Mesothelial cell of epicardium (in vitro differentiated cells): ENCODE results near the gene ARHGEF3. TPM values are rescaled to one million over a fixed set of nuclear protein-coding genes. Genes with fewer than 3 reads are reported as not detected.

ENCODE experiments used
- DNase-seq, 2 experiments: peaks; one replicate each; pipeline ENCODE4 v3.0.0; 2021; ENCODE audit warnings: low spot score in 2 of 2; ENCODE audit not compliant: unreplicated experiment in 2 of 2
- H3K27ac Mint-ChIP-seq: 2 replicates; pipeline ENCODE4 v1.8.0; 2021; ENCODE audit warnings: mixed read lengths
- H3K27me3 Mint-ChIP-seq: 2 replicates; pipeline ENCODE4 v1.8.0; 2021; ENCODE audit warnings: low read depth, mixed read lengths
- H3K36me3 Mint-ChIP-seq: 2 replicates; pipeline ENCODE4 v1.8.0; 2021; ENCODE audit warnings: mixed read lengths
- H3K4me1 Mint-ChIP-seq: 2 replicates; pipeline ENCODE4 v1.8.0; 2021; ENCODE audit warnings: mixed read lengths
- H3K4me3 Mint-ChIP-seq: 2 replicates; pipeline ENCODE4 v1.8.0; 2021; ENCODE audit warnings: mild to moderate bottlenecking, moderate library complexity, mixed read lengths
- H3K9me3 Mint-ChIP-seq: 2 replicates; pipeline ENCODE4 v1.8.0; 2021; ENCODE audit warnings: mixed read lengths
- total RNA-seq: library from RNA; stranded (reverse); gene quantifications from 3 replicates; pipeline ENCODE4 v1.2.1, GENCODE V29; 2021
- TF ChIP-seq, protein P1 (sequence below): fragments of 200-600 bp; sonication (generic); IDR thresholded peaks from one replicate; pipeline ENCODE4 v1.5.0; 2021; ENCODE audit warnings: antibody characterized with exemption; ENCODE audit not compliant: unreplicated experiment

ARHGEF3 gene
- total RNA-seq, 1 donor from 2014 or later = 29.0 TPM

DNA sequence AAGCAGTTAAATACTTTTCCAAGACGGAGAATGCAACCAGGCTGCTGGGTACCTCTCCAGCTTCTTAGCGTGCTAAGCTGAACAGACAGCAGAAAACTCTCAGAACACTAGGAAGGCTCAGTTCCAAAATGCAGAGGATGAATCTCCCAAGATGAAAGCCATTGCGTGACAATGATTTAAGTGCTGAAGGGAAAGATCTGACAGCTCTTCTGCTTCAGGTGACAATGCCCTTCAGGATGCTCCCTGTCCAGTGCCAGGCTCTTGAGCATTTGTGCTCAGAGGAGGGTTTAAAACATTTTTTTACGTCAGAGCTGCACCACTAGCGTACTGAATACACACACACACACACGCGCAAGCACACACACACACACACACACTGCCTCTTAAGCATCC is 26.3 kb downstream of the ARHGEF3 start:
- H3K9me3 Mint-ChIP-seq = no peaks in the 10 kb centered on the region
- DNase-seq = no peak
- no peaks in the 10 kb centered on the region for H3K27me3 Mint-ChIP-seq
- peaks cover 20% of the 10 kb centered on the region for H3K36me3 Mint-ChIP-seq
- TF ChIP-seq, protein P1, sequence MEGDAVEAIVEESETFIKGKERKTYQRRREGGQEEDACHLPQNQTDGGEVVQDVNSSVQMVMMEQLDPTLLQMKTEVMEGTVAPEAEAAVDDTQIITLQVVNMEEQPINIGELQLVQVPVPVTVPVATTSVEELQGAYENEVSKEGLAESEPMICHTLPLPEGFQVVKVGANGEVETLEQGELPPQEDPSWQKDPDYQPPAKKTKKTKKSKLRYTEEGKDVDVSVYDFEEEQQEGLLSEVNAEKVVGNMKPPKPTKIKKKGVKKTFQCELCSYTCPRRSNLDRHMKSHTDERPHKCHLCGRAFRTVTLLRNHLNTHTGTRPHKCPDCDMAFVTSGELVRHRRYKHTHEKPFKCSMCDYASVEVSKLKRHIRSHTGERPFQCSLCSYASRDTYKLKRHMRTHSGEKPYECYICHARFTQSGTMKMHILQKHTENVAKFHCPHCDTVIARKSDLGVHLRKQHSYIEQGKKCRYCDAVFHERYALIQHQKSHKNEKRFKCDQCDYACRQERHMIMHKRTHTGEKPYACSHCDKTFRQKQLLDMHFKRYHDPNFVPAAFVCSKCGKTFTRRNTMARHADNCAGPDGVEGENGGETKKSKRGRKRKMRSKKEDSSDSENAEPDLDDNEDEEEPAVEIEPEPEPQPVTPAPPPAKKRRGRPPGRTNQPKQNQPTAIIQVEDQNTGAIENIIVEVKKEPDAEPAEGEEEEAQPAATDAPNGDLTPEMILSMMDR = no peak
- H3K4me3 Mint-ChIP-seq = no peak overlapping the region
- H3K27ac Mint-ChIP-seq = peak overlapping the region; percentile 26
- H3K4me1 Mint-ChIP-seq = peaks cover 42% of the 10 kb centered on the region

- Mint-ChIP-seq H3K36me3 (peaks cover 20% of the 10 kb centered on the region), H3K4me3 (no peak overlapping the region), H3K9me3 (no peaks in the 10 kb centered on the region), H3K27me3 (no peaks in the 10 kb centered on the region), H3K4me1 (peaks cover 46% of the 10 kb centered on the region), H3K27ac (no peak overlapping the region)
- TF ChIP-seq, protein P1 = no peak
- DNase-seq = no peak
Observed at GRCh38 chr3:56773986-56774385, 27.8 kb downstream of the ARHGEF3 start.

DNA sequence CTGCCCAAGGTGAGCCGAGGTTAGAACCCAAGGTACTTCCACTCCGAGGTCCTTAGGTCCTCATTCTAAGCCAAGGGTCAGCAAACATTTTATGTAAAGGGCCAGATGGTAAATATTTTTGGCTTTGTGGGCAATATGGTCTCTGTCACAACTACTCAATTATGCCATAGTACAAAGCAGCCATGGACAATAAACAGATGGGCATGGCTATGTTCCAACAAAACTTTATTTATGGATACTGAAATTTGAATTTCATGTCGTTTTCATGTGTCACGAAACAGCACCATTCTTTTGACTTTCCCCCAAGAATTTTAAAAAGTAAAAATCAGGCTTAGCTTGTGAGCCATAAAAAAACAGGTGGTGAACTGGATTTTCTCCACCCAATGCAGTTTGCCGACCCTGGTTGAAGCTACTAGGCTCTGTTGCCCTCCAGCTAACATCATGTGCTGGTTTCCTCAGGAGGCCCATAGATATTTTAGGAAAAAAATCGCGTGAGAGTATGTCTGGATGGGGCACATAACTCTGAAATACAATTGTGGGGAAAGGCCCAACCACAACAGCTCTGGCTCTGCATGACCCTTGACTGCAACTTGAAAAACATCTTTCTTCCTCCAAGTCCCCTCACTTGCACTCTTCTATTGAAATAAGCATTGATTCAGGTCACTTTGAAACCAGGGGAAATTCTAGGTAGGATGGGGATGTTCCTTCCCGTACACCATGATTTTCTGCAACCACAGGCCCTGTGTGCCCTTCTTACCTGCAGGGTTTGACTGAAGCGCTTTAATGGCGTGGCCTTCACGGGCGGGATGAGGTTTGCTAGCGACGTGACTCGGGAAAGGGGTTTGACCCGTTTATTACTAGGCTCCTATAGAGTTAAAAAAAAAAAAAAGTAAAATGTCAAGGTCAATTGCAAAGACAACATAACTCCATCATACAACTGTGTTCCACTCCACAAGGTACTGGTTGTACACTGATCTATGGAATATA is 28.5 kb downstream of the ARHGEF3 start:
- peaks cover 53% of the 10 kb centered on the region for H3K4me1 Mint-ChIP-seq
- TF ChIP-seq, protein P1 = no peak
- peaks cover 20% of the 10 kb centered on the region for H3K36me3 Mint-ChIP-seq
- no peaks in the 10 kb centered on the region for H3K27me3 Mint-ChIP-seq
- no peaks in the 10 kb centered on the region for H3K9me3 Mint-ChIP-seq
- no peak overlapping the region for H3K4me3 Mint-ChIP-seq
- no peak for DNase-seq
- no peak overlapping the region for H3K27ac Mint-ChIP-seq

GRCh38 chr3:56771376-56771775 is 30.4 kb downstream of the ARHGEF3 start:
- H3K27me3 Mint-ChIP-seq = no peaks in the 10 kb centered on the region

DNA sequence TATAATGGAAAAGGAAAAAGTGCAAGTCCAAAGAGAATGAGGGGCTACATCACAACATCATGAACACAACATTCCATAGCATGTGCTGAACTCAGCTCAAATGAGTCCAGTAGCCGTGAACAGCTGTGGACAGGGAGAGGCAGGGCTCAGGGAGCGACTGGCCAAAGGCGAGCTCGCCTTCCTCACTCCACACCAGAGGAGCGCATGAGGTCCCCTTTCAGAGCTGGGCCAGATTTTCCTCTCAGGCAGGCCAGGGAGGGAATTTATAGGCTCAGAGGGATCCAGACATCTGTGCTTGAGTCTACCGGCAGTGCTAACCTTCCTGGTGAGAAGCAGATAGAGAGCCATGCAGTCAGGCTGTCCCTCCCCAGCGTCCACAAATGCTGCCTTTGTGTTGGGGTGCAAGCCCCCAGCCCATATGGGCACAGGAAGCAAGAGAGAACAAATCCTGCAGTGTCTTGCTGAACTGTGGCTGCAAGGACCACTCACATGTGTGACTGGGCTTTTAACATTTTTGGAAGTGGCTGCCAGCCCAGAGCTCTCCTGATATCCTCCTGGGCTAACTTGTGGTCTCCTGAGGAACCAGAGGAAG is 32.5 kb downstream of the ARHGEF3 start:
- Mint-ChIP-seq H3K27me3 (no peaks in the 10 kb centered on the region), H3K27ac (peak overlapping the region; percentile 25), H3K4me3 (no peak overlapping the region), H3K36me3 (peaks cover 20% of the 10 kb centered on the region), H3K9me3 (no peaks in the 10 kb centered on the region), H3K4me1 (peaks cover 39% of the 10 kb centered on the region)
- TF ChIP-seq, protein P1 = no peak
- DNase-seq = no peak

More at GRCh38 chr3:56771376-56771775, 30.4 kb downstream of the ARHGEF3 start:
- Mint-ChIP-seq H3K36me3 (peaks cover 20% of the 10 kb centered on the region), H3K4me1 (peaks cover 46% of the 10 kb centered on the region), H3K4me3 (no peak overlapping the region), H3K9me3 (no peaks in the 10 kb centered on the region), H3K27ac (no peak overlapping the region)
- TF ChIP-seq, protein P1 = no peak
- DNase-seq = no peak
